Measurements from ENCODE around the gene SLC9A1.
A peak's percentile ranks its signal among the peaks of the same experiment; 100 is the strongest.

The SLC9A1 gene

GRCh38 chr1:27101696-27102095 lies 53.2 kb downstream of the SLC9A1 start:
- DNase-seq: no peak

GRCh38 chr1:27101054-27101491 lies 53.9 kb downstream of the SLC9A1 start:
- no peak for DNase-seq

GRCh38 chr1:27100335-27101053 lies 54.4 kb downstream of the SLC9A1 start:
- DNase-seq: no peak

- peak; percentile 77 for DNase-seq
Observed at GRCh38 chr1:27099587-27100334, 55.2 kb downstream of the SLC9A1 start.

- DNase-seq: peak; percentile 77
Observed at GRCh38 chr1:27099135-27099586, 55.8 kb downstream of the SLC9A1 start.

GRCh38 chr1:27098431-27099134 lies 56.3 kb downstream of the SLC9A1 start:
- no peak for DNase-seq

- peak; percentile 86 for DNase-seq
Observed at GRCh38 chr1:27097484-27097917, 57.4 kb downstream of the SLC9A1 start.

- DNase-seq: no peak
Observed at GRCh38 chr1:27095576-27095975, 59.3 kb downstream of the SLC9A1 start.

GRCh38 chr1:27092888-27093287 lies 62.0 kb downstream of the SLC9A1 start:
- DNase-seq: no peak

- peak; percentile 29 for DNase-seq
Observed at GRCh38 chr1:27090911-27091310, 64.0 kb downstream of the SLC9A1 start.

- peak; percentile 36 for DNase-seq
Observed at GRCh38 chr1:27087371-27088220, 67.3 kb downstream of the SLC9A1 start.

GRCh38 chr1:27086628-27087027 lies 68.3 kb downstream of the SLC9A1 start:
- DNase-seq: no peak

GRCh38 chr1:27086026-27086425 lies 68.9 kb downstream of the SLC9A1 start:
- peak; percentile 39 for DNase-seq

- no peak for DNase-seq
Observed at GRCh38 chr1:27084107-27084506, 70.8 kb downstream of the SLC9A1 start.

- DNase-seq: no peak
Observed at GRCh38 chr1:27077968-27078367, 77.0 kb downstream of the SLC9A1 start.

GRCh38 chr1:27076803-27077202 lies 78.1 kb downstream of the SLC9A1 start:
- DNase-seq: no peak

- DNase-seq: peak; percentile 39
Observed at GRCh38 chr1:27074175-27074780, 80.6 kb downstream of the SLC9A1 start.

- peak; percentile 64 for DNase-seq
Observed at GRCh38 chr1:27071049-27071416, 83.9 kb downstream of the SLC9A1 start.

GRCh38 chr1:27070390-27071048 lies 84.4 kb downstream of the SLC9A1 start:
- DNase-seq: no peak

GRCh38 chr1:27068922-27069321 lies 86.0 kb downstream of the SLC9A1 start:
- no peak for DNase-seq

- DNase-seq: no peak
Observed at GRCh38 chr1:27065999-27066630, 88.8 kb downstream of the SLC9A1 start.
